HG03175 (cell line): ENCODE measurements around the gene TMEM43.

ENCODE experiments used
- ATAC-seq: cut with Tn5 transposase; IDR thresholded peaks from one replicate; pipeline ENCODE4 v1.9.1; 2021; ENCODE audit warnings: mild to moderate bottlenecking, moderate library complexity; ENCODE audit not compliant: unreplicated experiment

TMEM43 gene

GRCh38 chr3:14150078-14150477 is 25.2 kb downstream of the TMEM43 start:
- ATAC-seq = no peak

GRCh38 chr3:14150491-14151230 is 25.8 kb downstream of the TMEM43 start:
- no peak for ATAC-seq

DNA sequence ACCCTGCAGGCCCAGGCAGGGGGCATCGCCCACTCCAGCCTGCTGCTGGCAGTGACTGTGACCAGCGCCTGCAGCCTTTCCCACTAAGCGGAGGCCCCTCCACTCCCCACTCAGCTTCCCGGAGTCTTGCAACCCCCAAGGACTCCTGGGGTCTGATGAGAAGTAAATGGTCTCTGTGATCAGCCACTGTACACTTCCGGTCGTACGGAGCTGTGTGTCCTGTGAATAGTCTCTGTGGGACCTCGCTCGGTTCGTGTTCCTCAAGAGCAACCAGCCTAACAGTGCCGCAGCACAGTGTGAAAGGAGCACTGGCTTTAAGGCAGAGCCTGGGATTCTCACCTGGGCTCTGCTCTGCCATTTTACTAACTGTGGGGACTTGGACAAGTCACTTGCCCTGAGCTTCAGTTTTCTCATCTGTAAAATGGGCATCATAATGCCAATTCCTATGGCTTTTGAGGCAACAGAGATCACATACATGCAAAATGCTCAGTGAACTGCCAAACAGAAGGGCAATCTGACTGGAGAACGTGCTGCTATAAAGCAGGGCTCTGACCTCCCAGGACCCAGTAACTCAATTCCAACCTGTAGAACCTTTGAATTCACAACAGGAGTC is 26.7 kb downstream of the TMEM43 start:
- ATAC-seq = no peak

DNA sequence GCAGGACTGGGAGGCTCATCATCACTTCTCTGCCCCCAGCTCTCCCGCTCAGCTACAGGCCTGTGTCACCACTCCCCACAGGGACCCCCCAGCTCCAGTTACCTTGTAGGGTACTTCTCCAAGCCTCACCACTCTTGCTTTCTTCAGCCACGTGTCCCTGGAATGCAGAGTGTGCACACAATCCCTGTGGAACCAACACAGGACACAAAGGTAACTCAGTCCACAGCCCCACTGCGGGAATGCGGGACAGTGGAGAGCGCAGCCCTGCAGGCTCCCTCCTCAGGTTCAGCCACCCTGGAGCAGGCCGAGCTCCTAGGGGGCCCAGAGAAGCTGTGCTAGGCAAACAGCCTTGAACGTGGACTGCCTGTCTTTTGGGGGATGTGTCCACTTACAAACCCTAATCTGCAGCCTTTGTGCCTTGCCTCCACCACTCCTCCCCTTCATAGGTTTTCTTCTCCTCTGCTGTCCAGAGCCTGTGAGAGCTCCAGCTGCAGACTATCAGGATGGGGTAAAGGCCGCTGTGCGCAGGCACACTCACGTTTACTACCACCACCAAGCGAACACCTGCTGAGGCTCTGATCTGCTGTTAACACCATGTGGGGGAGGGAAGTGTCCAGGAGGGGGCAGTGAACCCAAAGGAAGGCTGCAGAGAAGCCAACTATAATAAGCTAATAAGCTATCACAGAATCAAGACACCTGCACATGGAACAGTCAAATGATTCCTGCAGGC is 27.5 kb downstream of the TMEM43 start:
- ATAC-seq = no peak

DNA sequence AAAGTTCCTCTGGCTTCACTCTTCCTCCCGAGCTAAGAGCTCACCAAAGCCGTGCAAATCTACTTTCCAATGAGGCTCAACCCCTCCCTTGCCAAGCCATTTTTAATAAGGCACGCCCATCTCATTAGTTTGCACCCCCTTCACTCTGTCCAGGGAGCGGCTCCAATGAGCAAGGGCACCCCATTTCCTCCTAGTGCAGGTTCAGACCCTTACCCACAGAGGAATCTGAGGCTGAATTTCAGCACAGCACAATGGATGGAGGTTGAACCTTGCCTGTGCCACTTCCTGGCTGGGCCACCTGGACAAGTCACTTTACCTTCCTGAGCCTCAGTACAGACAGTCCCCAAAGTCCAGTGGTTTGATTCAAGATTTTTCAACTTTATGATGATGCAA is 28.1 kb downstream of the TMEM43 start:
- no peak for ATAC-seq

GRCh38 chr3:14153663-14154062 is 28.8 kb downstream of the TMEM43 start:
- ATAC-seq = no peak

DNA sequence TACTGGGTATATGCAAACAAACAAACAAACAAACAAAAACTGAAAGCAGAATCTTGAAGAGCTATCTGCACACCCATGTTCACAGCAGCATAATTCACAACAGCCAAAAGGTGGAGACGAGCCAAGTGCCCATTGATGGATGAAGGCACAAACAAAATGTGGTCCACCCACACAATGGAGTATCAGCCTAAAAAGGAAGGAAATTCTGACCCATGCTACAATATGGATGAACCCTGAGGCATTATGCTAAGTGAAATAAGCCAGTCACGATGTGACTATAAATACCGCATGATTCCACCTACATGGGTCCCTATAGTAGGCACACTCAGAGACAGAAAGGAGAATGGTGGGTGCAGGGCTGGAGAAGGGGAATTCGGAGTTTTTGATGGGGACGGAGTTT is 29.4 kb downstream of the TMEM43 start:
- ATAC-seq = no peak

GRCh38 chr3:14154895-14155440 is 30.1 kb downstream of the TMEM43 start:
- no peak for ATAC-seq

- no peak for ATAC-seq
Measured at GRCh38 chr3:14156201-14156600, 31.3 kb downstream of the TMEM43 start.

DNA sequence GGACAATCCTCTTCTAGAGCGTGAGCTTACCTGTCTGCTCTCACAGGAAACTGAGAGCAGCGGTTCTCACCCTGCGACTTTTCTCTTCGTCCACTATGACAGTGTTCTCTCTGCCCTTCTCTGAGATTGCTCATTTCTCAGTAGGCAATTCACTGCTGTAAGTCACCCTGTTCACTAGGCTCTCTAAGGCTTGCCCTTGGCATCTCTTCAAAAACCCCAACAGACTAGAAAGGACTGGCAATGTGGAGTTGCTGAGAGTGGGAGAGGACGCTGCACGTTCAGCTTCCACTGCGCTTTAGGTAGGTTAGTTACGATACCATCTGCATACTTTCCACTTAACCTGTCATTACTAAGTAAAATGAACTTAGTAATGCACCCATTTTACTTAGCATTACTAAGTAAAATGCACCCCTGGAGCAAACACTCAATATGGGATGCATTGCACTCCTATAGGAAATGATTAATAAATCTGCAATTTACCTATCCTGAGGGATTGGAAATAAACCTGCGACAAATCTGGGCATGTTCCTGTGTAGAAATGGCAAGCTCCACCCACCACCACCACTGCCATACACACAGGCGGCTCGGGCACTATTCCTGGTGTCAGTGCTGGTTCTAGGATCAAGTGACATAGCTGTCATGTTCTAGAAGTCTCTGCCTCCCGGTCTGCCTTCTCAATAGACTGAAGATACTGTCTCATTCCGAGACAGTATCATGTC is 32.1 kb downstream of the TMEM43 start:
- ATAC-seq = no peak

- no peak for ATAC-seq
Measured at GRCh38 chr3:14157951-14158350, 33.1 kb downstream of the TMEM43 start.

DNA sequence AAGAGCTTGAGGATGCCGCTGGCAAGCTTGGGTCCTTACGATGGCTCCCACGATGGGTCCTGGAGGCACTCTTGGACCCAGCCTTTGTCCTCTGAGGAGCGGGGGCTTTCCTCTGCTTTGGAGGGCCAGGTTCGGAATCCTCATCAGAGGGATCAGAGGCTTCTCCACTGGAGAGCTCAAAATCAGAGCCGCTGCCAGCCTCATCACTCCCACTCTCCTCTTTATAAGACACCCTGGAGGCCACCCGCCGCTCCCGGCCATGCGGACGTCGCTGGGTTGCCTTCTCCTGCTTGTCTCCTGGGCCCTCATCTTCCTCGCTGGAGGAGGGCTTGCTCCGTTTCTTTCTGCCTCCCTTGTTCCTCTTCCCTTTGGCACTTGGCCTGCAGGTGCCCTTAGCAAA is 33.5 kb downstream of the TMEM43 start:
- ATAC-seq = no peak

- no peak for ATAC-seq
Measured at GRCh38 chr3:14159426-14159825, 34.6 kb downstream of the TMEM43 start.

GRCh38 chr3:14161282-14161681 is 36.4 kb downstream of the TMEM43 start:
- no peak for ATAC-seq

GRCh38 chr3:14162178-14162577 is 37.3 kb downstream of the TMEM43 start:
- ATAC-seq = no peak

- ATAC-seq = no peak
Measured at GRCh38 chr3:14166877-14167603, 42.2 kb downstream of the TMEM43 start.

DNA sequence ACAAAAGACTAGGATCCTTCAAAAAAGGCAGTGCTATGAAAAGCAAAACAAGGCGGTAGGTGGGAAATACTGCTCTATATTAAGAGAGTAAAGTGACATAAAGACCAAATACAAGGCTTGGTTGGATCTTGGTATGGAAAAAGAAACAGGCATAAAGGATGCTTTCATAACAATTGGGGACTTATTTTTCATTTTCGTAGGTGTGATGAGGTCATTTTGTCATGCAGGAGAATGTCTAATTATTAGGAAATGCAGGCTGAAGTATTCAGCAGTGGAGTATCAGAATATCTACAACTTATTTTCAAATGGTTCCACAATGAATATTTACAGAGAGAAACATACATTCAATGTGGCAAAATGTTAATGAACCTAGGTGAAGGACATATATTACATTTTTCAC is 44.6 kb downstream of the TMEM43 start:
- ATAC-seq = no peak

DNA sequence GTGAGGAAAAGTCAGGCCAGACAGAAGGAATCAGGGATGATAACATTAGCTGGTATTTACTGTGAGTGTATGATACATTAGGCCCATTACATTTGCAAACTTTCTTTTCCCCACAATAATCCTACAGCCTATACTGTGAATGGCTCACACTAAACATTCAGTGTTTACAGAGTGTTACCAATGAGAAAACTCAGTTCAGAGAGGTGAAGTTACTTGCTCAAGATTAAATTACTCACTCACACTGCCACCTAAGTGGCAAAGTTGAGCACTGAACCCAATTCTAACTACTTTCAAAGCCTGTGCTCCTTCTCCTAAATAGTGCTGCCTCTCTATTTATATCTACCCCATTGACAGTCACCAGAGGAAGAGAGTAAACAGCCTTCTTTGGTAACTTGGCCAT is 45.0 kb downstream of the TMEM43 start:
- no peak for ATAC-seq

DNA sequence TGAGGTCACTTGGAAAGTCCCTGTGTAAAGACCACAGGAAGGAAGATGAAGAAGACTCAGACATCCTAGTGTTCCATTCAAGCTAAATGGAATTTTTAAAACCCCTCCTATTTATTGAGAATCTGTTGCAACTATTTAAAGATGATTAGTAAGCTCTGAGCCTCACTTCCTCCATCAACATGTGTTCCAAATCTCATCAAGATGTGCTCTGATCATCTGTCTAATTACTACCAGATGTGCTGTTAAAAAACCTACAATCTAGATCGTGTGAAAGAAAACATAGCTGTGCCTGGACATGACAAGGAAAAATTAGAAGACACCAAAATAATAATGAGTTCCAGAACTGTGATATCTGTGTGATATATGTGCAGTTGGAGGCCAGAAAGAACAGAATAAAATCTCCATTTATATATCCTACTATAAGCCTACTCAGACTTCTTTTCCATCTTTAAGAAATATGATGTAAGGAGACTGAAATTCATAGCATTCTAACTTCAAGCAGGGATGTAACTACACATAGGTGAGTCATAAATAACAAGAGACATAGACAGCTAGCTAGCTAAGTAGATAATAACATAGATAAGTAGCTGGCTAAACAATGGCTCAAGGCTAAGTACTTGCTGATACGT is 45.8 kb downstream of the TMEM43 start:
- no peak for ATAC-seq

DNA sequence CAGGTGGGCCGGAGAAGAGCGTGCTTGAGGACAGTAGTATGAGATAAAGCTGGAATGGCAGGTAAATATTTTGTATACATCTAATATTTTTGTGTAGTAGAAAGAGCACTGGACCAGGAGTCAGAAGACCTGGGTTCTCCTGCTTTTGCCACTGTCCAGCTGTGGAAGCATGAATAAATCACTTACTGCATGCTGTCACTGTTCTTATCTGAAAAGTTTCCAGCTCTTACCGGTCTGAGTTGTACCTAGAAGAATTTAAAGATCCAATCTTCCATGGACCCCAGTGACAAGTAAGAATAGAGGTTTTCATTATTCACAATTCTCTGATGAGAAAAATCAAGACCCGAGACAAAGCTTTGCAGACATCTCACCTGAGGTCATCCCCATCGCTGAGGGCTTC is 47.6 kb downstream of the TMEM43 start:
- ATAC-seq = no peak
